HepG2 (cell line): ENCODE measurements around the gene BGN. TPM values are rescaled to one million over a fixed set of nuclear protein-coding genes. Genes with fewer than 3 reads are reported as not detected.

Experiments used
- AKNA ChIP-seq: sonication (generic); formaldehyde crosslinking; IDR thresholded peaks from 2 replicates; pipeline ENCODE4 v1.4.0; 2020; ENCODE audit warnings: missing genetic modification reagents, borderline replicate concordance
- ARNT2 ChIP-seq: sonication (generic); formaldehyde crosslinking; IDR thresholded peaks from 2 replicates; pipeline ENCODE4 v1.8.0; 2022; ENCODE audit warnings: mild to moderate bottlenecking, low read depth, missing genetic modification reagents, moderate library complexity
- FOSL1 ChIP-seq: sonication (generic); formaldehyde crosslinking; IDR thresholded peaks from 2 replicates; pipeline ENCODE4 v1.9.0; 2021; ENCODE audit warnings: missing genetic modification reagents, borderline replicate concordance
- HOXA9 ChIP-seq: sonication (generic); formaldehyde crosslinking; IDR thresholded peaks from 2 replicates; pipeline ENCODE4 v1.8.1; 2022; ENCODE audit warnings: missing genetic modification reagents, mild to moderate bottlenecking, moderate library complexity, borderline replicate concordance
- NFYB ChIP-seq: sonication (generic); formaldehyde crosslinking; IDR thresholded peaks from 2 replicates; pipeline ENCODE4 v1.4.0; 2020; ENCODE audit warnings: missing genetic modification reagents
- RXRA ChIP-seq: sonication (generic); formaldehyde crosslinking; IDR thresholded peaks from 2 replicates; pipeline ENCODE4 v1.5.1; 2020; ENCODE audit warnings: missing genetic modification reagents
- SIN3A ChIP-seq: IDR thresholded peaks from 2 replicates; pipeline ENCODE4 v1.6.1; 2011; ENCODE audit warnings: low read depth, mild to moderate bottlenecking, control low read depth, low read length, borderline replicate concordance
- SOX5 ChIP-seq: IDR thresholded peaks from 2 replicates; pipeline ENCODE4 v1.6.1; 2016; ENCODE audit warnings: borderline replicate concordance
- TSC22D2 ChIP-seq: sonication (generic); formaldehyde crosslinking; IDR thresholded peaks from 2 replicates; pipeline ENCODE4 v1.5.1; 2020; ENCODE audit warnings: missing genetic modification reagents, mild to moderate bottlenecking, borderline replicate concordance
- ZFY ChIP-seq: sonication (generic); formaldehyde crosslinking; IDR thresholded peaks from 2 replicates; pipeline ENCODE4 v1.4.0; 2020; ENCODE audit warnings: missing genetic modification reagents
- polyA plus RNA-seq, 8 experiments: library from polyadenylated mRNA; depleted of rRNA in 3 of 8; stranded (reverse) in 7 of 8; unstranded in 1 of 8; fragments of >200 nt; fragmentation: Illumina TruSeq in 4 of 8; extraction: Trizol in 4 of 8; gene quantifications; 2 replicates each; pipeline versions ENCODE4 v1.2.1 to v1.2.3, GENCODE V29; 2011 to 2016; ENCODE audit warnings: low read depth in 4 of 8, missing spikeins in 1 of 8, mixed read lengths in 1 of 8; ENCODE audit not compliant: insufficient read depth in 1 of 8
- total RNA-seq, 5 experiments: library from RNA; depleted of rRNA; stranded (reverse); fragments of >200 nt; fragmentation: Illumina TruSeq; extraction: Trizol; gene quantifications; 2 replicates each; pipeline ENCODE4 v1.2.3, GENCODE V29; 2016; ENCODE audit warnings: low read depth in 1 of 5
- TF ChIP-seq, protein P1 (sequence below), 2 experiments: sonication (generic) in 1 of 2; formaldehyde crosslinking in 1 of 2; IDR thresholded peaks; 2 replicates each; pipeline versions ENCODE4 v1.6.1 to v1.9.0; 2014 to 2022; ENCODE audit warnings: antibody characterized with exemption in 1 of 2, borderline replicate concordance in 1 of 2, inconsistent platforms in 1 of 2, low read depth in 1 of 2, missing genetic modification reagents in 1 of 2
- TF ChIP-seq, protein P2 (sequence below): IDR thresholded peaks from 2 replicates; pipeline ENCODE4 v1.6.1; 2016; ENCODE audit warnings: missing compliant biosample characterization, missing genetic modification reagents, borderline replicate concordance

Gene BGN
- total and polyA plus RNA-seq, 2 of the 13 experiments (the other 11 are each of a cell fraction or from before 2014, with no cell fraction given): 0.18 to 0.63 TPM

DNA sequence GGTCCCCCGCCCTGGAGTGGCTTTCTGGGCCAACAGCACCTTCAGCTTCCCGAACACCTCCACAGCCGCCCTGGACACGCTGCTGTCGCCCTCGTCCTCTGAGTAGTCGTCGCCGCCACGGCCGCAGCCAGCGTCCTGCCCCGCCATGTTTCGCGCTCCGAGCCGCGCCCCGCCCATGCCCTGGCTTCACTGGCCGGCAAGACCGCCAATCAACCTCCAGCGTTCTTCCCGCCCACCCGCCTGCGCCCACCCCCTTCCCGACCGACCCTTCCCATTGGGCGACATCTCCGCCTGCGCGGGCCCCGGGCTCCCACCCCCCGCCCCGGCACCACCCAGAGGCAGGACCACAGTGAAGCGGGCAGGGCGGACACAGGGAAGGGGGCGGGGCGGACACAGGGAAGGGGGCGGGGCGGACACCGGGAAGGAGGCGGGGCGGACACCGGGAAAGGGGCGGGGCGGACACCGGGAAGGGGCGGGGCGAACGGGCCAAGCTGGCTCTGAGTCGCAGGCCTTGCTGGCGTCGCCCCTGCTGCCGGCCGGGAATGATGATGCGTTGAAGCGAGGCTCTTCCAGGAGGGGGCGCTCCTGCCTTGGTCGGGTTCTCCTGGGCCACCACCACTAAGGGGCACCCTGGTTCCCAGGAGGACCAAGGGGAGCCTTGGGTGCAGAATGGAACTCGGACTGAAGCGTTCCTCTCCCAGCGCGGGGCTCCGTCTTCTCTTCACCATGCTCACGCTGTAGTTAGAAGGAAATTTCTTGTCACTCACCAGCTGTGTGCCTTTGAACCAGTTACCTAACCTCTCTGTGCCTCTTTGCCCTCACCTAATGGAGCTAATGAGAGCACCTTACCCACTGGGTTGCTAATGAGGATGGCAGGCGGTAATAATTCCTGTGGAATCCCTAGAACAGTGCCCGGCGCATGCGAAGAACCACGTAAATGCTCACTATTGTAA lies 24.1 kb upstream of the BGN start, which contains the start of gene HAUS7 (continued):
- TF ChIP-seq AKNA (no peak), SOX5 (CRISPR knock-in tag) (no peak), FOSL1 (no peak), HOXA9 (CRISPR knock-in tag) (no peak), RXRA (CRISPR knock-in tag) (no peak; the same call in 1 of the 2 replicates), NFYB (CRISPR knock-in tag) (peak; percentile 82), SIN3A (peak; percentile 49; the same call in 1 of the 2 replicates), ARNT2 (CRISPR knock-in tag) (no peak), ZFY (CRISPR knock-in tag) (peak; percentile 65), TSC22D2 (CRISPR knock-in tag) (no peak)
- TF ChIP-seq, protein P1, sequence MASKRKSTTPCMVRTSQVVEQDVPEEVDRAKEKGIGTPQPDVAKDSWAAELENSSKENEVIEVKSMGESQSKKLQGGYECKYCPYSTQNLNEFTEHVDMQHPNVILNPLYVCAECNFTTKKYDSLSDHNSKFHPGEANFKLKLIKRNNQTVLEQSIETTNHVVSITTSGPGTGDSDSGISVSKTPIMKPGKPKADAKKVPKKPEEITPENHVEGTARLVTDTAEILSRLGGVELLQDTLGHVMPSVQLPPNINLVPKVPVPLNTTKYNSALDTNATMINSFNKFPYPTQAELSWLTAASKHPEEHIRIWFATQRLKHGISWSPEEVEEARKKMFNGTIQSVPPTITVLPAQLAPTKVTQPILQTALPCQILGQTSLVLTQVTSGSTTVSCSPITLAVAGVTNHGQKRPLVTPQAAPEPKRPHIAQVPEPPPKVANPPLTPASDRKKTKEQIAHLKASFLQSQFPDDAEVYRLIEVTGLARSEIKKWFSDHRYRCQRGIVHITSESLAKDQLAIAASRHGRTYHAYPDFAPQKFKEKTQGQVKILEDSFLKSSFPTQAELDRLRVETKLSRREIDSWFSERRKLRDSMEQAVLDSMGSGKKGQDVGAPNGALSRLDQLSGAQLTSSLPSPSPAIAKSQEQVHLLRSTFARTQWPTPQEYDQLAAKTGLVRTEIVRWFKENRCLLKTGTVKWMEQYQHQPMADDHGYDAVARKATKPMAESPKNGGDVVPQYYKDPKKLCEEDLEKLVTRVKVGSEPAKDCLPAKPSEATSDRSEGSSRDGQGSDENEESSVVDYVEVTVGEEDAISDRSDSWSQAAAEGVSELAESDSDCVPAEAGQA (IDR thresholded peaks at IDR 0.05; ENCODE audit: low read depth): no peak
- TF ChIP-seq, protein P1 (CRISPR knock-in tag; IDR thresholded peaks at IDR 0.05; ENCODE audit: borderline replicate concordance): no peak
- TF ChIP-seq, protein P2, sequence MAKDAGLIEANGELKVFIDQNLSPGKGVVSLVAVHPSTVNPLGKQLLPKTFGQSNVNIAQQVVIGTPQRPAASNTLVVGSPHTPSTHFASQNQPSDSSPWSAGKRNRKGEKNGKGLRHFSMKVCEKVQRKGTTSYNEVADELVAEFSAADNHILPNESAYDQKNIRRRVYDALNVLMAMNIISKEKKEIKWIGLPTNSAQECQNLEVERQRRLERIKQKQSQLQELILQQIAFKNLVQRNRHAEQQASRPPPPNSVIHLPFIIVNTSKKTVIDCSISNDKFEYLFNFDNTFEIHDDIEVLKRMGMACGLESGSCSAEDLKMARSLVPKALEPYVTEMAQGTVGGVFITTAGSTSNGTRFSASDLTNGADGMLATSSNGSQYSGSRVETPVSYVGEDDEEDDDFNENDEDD: peak; percentile 84; the same call in 1 of the 2 replicates
